HG03159 (cell line): Measurements from ENCODE around the gene FPR1.
A peak's percentile ranks its signal among the peaks of the same experiment; 100 is the strongest.

Source experiments
- ATAC-seq: cut with Tn5 transposase; IDR thresholded peaks from one replicate; pipeline ENCODE4 v1.9.1; 2021; ENCODE audit warnings: mild to moderate bottlenecking, moderate library complexity; ENCODE audit not compliant: unreplicated experiment

FPR1 gene

DNA sequence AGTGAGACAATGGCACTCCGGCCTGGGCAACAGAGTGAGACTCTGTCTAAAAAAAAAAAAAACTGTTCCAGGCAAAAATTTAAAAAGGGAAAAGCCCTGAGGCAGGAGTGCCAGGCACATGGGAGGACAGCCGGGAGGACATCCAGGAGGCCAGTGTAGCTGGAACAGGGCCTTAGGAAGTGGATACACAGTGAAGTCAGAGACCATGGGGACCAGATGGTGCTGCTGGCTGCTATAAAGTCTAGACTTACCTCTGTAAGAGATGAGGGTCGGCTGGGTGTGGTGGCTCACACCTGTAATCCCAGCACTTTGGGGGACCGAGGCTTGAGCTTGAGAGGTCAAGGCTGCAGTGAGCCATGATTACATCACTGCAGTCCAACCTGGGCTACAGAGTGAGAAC lies 42.9 kb downstream of the FPR1 start:
- no peak for ATAC-seq

DNA sequence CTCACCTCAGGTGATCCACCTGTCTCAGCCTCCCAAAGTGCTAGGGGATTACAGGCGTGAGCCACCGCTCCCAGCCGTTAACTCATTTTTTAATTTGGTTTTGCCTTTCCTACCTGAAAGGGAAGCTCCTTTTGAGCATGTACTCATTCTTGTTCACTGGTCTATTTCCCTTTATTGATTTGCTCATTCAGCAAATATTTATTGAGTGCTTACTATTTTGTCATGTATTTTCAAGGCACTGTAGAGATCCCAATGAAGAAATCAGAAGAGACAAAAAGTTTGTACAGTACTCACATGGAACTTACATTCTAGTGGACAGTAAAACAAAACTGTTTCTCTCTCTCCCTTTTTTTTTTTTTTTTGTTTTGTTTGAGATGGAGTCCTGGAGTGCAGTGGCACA lies 44.8 kb downstream of the FPR1 start:
- ATAC-seq = no peak

DNA sequence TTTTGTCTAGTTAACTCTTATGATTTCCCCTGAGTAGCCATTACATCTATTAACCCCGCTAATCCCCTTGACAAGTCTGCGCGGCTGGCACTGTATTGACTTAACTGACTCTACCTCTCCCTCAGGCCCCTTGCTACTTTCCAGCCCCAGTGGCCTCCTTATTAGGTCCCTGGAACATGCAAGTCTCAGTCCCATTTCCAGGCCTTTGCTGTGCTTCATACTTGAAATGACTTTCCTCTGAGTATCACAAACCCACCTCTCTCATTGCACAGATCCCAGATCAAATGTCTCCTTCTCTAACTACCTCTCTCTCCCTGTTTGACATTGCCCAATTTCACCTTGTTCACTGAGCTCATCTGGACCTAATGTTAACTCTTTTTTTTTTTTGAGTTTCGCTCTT lies 45.4 kb downstream of the FPR1 start:
- no peak for ATAC-seq

DNA sequence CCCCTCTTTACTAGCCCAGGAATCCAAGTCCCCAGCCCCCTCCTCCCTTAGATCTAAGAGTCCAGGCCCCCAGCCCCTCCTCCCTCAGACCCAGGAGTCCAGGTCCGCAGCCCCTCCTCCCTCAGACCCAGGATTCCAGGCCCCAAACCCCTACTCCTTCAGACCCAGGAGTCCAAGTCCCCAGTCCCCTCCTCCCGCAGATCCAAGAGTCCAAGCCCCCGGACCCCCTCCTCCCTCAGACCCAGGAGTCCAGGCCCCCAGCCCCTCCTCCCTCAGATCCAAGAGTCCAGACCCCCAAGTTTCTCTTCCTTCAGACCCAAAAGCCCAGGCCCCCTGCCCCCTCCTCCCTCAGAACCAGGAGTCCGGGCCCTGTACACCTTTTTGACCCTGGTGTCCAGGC lies 47.1 kb downstream of the FPR1 start:
- ATAC-seq = no peak

DNA sequence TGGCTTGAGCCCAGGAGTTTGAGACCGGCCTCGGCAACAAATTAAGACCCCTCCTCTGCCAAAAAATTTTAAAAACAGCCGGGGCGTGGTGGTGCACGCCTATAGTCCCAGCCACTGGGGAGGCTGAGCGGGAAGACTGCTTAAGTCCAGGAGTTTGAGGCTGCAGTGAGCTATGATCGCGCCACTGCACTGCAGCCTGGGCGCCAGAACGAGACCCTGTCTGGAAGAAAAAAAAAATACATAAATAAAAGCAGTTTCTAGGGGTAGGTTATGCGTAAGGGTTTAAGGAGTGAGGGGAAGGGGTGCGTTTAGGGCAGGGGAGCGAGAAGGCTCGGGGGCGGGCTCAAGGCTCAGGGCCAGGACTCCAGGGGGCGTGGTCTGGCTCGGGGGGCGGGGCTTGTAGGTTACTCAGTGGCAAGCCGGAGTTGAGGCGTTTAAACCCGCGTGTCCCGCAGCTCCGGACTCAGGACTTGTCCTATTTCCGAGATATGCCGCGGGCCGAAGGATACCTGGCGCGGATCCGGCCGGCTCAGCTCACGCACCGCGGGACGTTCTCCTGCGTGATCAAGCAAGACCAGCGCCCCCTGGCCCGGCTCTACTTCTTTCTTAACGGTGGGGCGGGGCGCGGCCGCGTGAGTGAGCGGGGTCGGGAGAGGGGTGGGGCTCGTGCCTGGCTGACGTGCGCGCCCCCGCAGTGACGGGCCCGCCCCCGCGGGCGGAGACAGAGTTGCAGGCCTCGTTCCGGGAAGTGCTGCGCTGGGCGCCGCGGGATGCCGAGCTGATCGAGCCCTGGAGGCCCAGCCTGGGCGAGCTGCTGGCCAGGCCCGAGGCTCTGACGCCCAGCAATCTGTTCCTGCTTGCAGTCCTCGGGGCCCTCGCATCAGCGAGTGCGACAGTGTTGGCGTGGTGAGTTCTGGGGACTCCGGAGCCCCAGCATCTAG lies 47.8 kb downstream of the FPR1 start:
- peak; percentile 93 for ATAC-seq

DNA sequence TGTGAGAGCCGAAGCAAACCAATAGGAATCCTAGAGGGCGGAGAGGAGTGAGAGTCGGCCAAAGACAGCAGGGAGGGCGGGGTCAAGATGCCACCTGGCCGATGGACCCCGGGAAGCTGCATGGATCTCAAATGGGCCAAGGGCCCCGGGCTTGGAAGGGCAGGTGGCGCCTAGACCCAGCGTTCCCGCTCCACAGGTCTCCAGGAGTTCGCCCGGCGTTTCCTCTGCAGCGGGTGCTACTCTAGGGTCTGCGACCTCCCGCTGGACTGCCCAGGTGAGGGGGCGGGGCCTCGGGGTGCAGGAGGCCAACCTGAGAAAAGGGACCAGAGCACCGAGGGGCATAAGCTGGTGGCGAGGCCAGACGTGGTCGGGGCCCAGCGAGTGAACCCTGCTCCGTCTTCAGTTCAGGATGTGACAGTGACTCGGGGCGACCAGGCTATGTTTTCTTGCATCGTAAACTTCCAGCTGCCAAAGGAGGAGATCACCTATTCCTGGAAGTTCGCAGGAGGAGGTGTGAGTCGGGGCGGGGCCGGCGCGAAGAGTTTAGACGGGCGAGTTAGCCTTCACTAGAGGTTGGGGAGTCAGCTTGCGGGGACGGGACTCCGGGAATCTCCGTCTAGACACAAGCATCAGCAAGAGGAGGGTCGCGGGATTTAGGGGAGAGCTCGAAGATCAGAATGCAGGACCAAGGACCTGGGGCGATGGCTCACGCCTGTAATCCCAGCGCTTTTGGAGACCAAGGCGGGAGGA lies 48.7 kb downstream of the FPR1 start:
- ATAC-seq = no peak

DNA sequence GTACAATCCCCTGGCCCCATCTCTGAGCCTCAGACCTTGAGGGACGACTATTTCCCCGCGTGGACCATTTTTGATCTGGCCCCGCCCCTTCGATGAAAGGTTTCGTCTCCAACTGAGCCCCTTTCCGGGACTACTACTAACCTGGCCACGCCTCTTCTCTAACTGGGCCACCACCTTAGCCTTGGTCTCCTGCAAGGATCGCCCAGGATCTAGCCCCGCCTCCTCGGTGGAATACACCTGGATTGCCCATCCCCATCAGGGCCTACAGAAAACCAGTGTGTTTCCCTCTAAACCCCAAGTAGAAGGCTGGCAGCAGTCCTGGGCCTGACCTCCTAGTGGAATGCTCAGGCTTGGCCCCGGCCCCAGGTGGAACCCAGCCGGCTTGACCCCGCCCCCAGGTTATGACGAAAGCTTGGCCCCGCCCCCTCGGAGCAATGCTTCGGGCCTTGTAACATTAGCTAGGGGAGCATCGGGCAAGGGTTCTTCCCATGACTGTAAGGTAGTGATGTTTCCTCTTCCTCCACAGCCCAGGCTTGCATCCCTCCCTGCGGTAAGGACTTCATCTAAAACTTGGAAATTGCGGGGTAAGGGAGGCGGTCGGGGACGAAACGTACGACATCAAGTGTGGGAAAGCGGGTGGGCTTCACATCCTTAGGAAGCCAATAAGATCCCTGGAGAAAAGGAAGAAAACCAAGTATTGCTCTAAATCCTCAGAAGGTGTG lies 49.4 kb downstream of the FPR1 start:
- no peak for ATAC-seq

DNA sequence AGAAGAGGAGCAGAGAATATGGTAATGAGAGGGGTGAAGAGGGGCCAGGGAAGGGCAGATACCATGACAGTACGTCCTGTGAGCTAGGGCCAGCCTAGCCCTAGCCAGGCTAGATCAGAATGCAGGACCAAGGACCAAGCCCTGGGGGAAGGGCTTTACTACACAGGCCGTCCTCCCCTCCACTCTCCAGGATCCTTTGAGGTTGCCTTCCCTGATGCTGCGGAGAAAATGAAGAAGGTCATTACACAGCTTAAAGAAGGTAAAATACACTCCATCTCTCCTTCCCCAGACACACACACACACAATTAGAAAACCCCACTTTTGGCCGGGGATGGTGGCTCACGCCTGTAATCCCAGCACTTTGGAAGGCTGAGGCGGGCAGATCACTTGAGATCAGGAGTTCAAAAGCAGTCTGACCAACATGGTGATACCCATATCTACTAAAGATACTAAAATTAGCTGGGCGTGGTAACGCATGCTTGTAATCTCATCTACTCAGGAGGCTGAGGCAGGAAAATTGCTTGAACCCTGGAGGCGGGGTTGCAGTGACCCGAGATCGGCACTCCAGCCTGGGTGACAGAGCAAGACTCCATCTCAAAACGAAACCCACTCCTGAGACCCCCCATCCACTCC lies 50.1 kb downstream of the FPR1 start:
- ATAC-seq = no peak

DNA sequence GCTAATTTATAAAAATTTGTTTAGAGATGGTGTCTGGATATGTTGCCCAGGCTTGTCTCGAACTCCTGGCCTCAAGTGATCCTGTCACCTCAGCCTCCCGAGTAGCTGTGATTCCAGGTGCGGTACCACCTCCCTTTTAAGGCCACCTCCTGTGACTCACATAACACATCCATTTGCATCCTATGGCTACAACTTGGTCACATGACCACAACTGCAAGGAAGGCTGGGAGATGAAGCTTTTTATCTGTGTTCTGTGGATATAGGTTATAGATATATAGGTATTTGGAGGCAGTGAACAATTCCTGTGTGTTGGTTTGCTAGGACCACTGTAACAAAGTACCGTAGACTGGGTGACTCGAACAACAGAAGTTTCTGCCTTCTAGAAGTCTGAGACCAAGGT lies 52.5 kb downstream of the FPR1 start:
- no peak for ATAC-seq

DNA sequence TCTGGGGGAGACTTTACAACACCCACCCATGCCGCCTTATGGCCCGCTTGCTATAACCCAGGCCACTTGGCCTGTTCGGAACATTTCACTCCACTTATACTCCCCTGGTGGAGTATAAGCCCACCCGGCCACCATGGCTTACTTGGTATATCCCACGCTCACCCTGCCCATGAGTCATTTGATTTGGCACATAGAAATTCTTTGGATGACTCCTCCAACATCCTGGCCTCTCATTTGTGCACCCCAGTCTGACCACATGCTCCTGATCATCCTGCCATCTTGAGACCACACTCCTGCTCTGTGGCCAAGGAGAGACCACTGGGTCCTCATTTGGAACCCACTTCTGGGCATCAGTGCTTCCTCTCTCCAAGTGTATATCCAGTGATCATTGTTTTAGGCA lies 53.4 kb downstream of the FPR1 start:
- no peak for ATAC-seq

DNA sequence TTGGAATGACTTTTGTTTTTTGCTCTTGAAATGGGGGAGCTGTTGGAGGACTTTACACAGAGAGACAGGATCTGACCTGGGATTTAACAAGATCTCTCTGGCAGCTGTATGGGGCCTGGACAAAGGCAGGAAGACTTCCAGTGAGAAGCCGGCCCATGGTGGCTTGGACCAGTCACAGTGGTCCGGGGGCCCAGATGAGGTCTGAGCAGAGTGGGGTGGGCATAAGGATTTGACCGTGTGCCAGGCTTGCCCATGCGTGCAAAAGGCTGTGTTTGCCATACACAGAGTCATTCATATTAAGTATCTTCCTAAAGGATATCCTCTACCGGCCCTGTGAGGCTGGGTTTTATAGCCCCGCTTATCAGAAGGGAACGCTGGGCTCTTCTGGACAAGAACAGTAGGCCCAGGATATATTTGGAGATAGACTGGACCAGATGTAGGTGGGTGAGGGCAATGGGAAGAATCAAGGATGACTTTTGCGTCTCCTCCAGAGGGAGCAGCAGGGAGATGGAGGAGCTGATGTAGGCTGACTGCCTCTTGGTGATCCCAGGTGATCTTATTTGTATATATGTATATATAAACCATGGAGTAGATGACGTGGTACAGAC lies 54.4 kb downstream of the FPR1 start:
- no peak for ATAC-seq

DNA sequence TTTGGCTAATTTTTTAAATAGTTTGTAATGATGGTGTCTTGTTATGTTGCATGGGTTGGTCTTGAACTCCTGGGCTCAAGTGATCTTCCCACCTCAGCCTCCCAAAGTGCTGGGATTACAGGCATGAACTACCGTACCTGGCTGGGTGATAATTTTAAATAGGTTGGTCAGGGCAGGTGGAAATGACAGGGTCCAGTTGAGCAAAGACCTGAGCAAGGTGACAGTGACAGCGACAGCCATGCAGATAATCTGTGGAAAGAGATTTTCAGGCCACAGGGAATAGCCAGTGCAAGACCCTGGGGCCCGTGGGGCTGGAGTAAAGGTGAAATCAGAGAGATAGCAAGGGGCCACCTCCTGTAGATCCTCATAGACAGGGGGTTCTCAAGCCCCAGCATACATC lies 55.1 kb downstream of the FPR1 start:
- no peak for ATAC-seq
